ENCODE measurements around the gene ENC1.

ENC1 gene

DNA sequence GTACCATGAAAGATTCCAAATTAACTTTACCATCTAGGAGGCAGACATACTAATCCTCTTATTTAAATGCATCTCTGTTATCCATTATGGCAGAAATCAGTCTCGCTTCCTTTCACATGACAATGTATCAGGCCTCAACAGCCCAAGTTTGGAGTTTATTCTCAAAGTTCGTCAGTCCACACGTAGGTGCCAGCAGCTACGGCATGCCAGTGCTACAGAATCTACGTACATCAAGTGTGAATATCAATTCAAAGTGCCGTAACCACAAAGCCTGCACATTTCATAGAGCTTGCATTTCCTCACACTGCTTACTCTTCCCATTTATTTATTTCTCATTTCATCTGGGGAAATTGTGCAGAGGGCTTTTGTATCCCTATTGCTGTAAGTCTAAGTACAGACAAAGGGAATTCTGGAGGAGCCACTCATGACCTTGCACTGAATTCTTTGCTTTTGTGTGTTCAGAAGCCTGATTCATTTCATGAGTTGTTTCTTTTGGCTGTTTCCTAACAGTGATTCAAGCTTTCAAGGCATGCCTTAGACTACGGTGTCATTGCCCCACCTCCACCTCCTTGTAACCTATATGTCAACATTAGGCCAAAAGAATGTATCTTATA, 10.0 kb downstream of the ENC1 start:
- Mint-ChIP-seq H3K4me3 (peak overlapping the region; percentile 14), H3K9me3 (peaks cover 3% of the 10 kb centered on the region), H3K27ac (peak overlapping the region; percentile 37), H3K4me1 (ENCODE audit: low read depth) (peaks cover 32% of the 10 kb centered on the region), H3K36me3 (ENCODE audit: low read depth) (peaks cover under 1% of the 10 kb centered on the region), H3K27me3 (peaks cover 13% of the 10 kb centered on the region)

DNA sequence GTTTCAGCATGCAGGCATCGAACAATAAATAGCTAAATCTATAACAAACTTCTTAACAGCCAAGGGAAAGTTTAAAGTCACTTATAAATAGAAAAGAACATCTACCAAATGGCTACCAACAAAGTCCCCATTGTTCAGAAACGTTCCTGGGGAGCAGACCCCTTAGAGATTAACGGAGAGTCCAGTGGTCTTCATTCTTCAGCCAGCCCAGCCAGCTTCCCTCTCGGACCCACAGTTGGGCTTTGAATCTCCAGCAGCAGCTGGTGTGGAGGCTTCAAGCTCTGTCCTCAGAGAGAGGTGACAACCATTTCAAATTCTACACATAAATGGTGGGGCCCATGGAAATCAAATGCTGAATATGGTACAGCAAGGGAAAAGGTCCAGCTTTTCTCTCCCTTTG, 11.2 kb downstream of the ENC1 start:
- Mint-ChIP-seq H3K27ac (no peak overlapping the region), H3K9me3 (peaks cover 3% of the 10 kb centered on the region), H3K4me3 (no peak overlapping the region), H3K36me3 (ENCODE audit: low read depth) (no peaks in the 10 kb centered on the region), H3K27me3 (peaks cover 19% of the 10 kb centered on the region), H3K4me1 (ENCODE audit: low read depth) (peaks cover 32% of the 10 kb centered on the region)

DNA sequence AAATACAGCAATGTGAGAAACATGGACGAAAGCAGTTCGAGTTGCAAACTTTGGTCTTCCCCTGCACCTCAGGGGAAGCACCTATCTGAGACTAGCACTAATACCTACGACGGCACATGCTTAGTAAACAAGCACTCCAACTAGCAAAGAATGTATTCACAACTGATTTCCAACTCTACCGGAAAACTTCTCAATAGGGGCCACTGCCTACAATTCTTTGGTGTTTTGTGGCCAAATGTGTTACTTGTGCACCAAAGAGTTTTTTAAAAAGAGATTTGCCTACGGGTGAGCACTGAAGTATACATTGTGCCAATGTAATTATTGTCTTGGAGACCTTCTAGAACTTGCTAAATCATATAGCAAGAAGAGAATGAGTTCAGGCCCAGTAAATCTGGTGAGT, 12.2 kb downstream of the ENC1 start:
- Mint-ChIP-seq H3K4me3 (no peak overlapping the region), H3K27ac (no peak overlapping the region), H3K9me3 (peaks cover 3% of the 10 kb centered on the region), H3K36me3 (ENCODE audit: low read depth) (no peaks in the 10 kb centered on the region), H3K4me1 (ENCODE audit: low read depth) (peaks cover 32% of the 10 kb centered on the region), H3K27me3 (peaks cover 29% of the 10 kb centered on the region)

DNA sequence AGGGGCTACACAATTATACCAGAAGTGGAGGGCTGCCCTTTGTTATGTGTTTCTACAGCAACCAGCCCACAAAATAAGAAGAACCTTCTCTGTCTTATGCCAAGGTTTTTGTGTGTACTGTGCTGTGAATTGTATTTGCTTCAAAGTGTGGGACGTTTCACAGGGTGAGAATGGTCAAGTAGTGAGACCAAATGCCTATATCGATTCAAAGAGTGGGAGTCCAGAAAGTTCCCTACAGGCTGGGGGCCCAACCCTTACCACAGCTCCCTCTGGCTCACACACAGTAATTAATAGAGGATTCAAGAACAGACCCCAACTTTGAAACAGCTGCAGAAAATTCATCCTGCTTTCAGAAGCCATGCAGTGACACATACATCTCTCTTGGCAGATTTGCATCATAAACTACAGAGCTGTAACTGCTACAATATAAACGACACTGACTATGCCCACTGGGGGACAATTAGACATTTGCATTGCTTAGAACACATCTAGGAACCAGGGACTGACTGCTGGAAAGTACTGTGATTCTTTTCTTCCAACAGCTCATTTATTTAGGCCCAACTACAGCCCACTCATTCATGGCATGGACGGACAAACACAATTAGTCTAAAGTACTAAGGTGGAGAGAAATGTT, 12.8 kb downstream of the ENC1 start:
- H3K9me3 Mint-ChIP-seq: peaks cover 3% of the 10 kb centered on the region
- no peaks in the 10 kb centered on the region for H3K36me3 Mint-ChIP-seq (ENCODE audit: low read depth)
- no peak overlapping the region for H3K27ac Mint-ChIP-seq
- H3K4me3 Mint-ChIP-seq: no peak overlapping the region
- H3K27me3 Mint-ChIP-seq: peaks cover 35% of the 10 kb centered on the region
- peaks cover 33% of the 10 kb centered on the region for H3K4me1 Mint-ChIP-seq (ENCODE audit: low read depth)

DNA sequence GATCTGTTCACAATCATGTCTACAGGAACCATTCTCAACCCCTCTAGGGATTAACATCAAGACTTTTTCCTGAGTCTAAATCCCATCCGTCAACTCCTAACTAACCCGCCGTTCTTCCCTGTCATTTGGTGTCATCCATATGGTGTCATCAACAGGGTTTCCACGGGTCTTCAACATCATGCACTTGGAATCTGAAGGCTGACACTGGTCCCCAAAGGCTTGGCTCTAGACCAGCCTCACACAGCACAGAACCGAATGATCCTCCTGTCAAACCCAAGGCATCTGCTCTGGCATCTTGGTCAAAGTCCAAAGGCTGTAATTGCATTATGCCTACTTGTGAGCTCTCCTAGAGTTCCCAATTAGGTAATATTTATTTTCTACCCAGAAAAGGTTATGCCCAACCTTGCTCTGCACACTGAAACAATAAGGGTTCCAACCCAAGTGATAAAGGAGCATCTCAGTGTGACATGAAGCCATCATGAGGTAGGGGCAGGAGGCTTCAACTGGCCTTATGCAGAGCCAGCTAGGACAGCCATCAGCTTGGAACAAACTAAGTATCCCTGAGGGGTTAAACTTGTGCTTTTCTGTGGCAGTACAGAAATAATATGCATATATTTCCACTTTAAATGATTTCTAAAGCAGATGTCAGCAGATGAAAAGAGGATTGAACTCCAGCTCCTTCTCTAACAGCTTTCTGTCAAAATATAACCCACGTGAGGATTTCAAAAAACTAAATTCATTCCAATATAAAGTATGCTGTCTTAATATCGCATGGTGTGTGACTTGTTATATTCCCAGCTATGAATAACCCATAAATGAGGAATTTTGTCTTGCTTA, 13.9 kb downstream of the ENC1 start:
- Mint-ChIP-seq H3K4me1 (ENCODE audit: low read depth) (peaks cover 33% of the 10 kb centered on the region), H3K27ac (no peak overlapping the region)

DNA sequence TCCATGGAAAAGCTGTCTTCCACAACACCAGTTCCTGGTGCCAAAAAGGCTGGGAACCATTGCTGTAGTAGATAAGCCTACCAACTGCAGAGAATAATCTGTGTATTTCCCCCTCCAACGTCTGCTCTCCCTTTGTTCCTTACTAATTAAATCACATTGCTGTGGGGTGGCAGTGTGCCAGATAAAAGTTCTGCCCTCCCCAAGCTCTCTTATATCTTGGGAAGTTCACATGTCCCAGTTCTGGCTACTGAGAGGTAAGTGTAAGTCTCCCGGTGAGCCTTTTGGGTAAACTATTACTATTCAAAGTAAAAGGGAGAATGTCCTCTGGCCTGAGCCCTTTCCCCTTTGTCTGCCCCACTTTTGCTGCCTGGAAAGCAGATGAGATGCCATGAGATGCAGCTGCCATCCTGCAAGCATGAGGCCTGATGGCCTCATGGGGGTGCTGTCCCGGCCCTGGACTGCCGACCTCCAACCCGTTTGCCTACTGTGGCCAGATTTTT, 14.7 kb downstream of the ENC1 start:
- H3K4me3 Mint-ChIP-seq: no peak overlapping the region
- peaks cover 30% of the 10 kb centered on the region for H3K4me1 Mint-ChIP-seq (ENCODE audit: low read depth)
- no peaks in the 10 kb centered on the region for H3K36me3 Mint-ChIP-seq (ENCODE audit: low read depth)
- H3K9me3 Mint-ChIP-seq: no peaks in the 10 kb centered on the region
- peaks cover 39% of the 10 kb centered on the region for H3K27me3 Mint-ChIP-seq
- H3K27ac Mint-ChIP-seq: no peak overlapping the region

More for the DNA sequence above, 13.9 kb downstream of the ENC1 start:
- H3K9me3 Mint-ChIP-seq: no peaks in the 10 kb centered on the region
- no peaks in the 10 kb centered on the region for H3K36me3 Mint-ChIP-seq (ENCODE audit: low read depth)
- H3K27me3 Mint-ChIP-seq: peaks cover 36% of the 10 kb centered on the region
- H3K4me3 Mint-ChIP-seq: no peak overlapping the region

DNA sequence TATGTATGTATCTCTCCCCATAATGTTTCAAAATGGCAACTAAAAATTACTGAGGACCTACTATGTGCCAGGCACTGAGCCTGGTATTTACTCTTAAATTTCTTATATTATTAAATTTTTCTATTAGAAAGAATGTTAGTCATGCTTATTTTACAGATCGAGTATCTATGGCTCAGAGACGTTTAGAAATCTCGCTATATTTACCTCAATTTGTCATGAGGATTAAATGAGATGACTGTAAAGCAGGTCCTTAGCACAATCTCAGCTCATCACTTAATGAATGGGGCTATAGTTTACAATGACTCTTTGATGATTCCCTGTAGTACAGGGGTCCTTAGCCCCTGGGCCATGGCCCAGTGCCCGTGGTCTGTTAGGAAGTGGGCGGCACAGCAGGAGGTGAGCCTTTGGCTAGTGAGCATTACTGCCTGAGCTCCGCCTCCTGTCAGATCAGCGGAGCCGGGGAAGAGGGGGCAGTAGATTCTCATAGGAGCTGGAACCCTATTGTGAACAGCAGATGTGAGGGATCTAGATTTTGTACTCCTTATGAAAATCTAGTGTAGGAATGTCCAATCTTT, 15.5 kb downstream of the ENC1 start:
- no peaks in the 10 kb centered on the region for H3K9me3 Mint-ChIP-seq
- peaks cover 44% of the 10 kb centered on the region for H3K27me3 Mint-ChIP-seq
- H3K27ac Mint-ChIP-seq: no peak overlapping the region
- no peak overlapping the region for H3K4me3 Mint-ChIP-seq
- H3K36me3 Mint-ChIP-seq (ENCODE audit: low read depth): no peaks in the 10 kb centered on the region
- H3K4me1 Mint-ChIP-seq (ENCODE audit: low read depth): peaks cover 22% of the 10 kb centered on the region

DNA sequence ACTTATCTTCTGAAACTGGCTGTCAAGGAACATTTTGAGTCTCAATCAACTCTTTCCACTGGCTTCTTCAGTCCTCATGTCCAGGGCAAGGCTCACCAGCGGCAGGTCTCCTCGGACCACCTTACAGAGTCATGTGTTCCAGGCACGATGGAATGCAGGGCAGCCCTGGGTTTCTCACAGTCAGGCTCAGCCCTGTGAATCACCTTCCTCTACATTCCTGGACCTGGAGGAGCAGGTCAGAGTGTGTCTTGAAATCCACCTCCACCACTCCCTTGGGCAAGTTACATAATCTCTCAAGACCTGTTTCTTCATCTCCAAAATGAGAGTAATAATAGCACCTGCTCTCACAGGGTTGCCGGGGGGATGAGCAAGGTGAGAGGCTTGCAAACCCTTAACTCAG, 16.0 kb downstream of the ENC1 start:
- Mint-ChIP-seq H3K9me3 (no peaks in the 10 kb centered on the region), H3K4me3 (no peak overlapping the region), H3K27me3 (peaks cover 47% of the 10 kb centered on the region), H3K27ac (no peak overlapping the region), H3K4me1 (ENCODE audit: low read depth) (peaks cover 21% of the 10 kb centered on the region), H3K36me3 (ENCODE audit: low read depth) (no peaks in the 10 kb centered on the region)

DNA sequence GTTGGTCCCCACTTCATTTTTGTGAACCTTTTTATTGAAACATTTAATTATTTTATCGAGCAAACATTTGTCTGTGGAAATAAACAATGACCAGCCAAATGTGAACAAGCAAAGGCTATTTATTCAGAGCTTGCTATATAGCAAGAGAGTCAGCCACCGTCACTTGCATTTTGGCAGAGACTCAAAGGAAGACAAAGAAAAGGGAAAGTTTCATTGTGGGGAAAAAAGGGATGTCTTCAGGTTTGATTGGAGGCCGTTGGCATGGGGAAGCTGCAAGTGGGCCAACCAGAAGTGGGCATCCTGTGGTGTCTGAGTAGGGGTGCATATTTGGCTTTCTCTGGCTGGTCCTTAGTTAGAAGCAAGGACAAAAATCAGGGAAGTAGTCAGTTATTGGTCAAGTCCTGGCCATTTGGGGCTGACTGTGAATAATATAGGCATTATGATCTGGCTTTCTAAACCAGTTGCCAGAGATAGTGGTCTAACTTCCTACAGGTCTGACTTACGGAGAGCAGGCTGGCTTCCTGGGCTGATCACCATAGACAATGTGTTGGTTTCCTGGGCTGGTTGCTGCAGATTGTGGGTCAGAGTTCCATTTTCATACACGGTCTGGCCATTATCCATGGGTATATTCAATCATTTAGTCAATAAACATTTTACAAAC, 16.6 kb downstream of the ENC1 start:
- peaks cover 21% of the 10 kb centered on the region for H3K4me1 Mint-ChIP-seq (ENCODE audit: low read depth)
- H3K27ac Mint-ChIP-seq: no peak overlapping the region
- no peaks in the 10 kb centered on the region for H3K36me3 Mint-ChIP-seq (ENCODE audit: low read depth)
- no peaks in the 10 kb centered on the region for H3K9me3 Mint-ChIP-seq
- peaks cover 54% of the 10 kb centered on the region for H3K27me3 Mint-ChIP-seq
- no peak overlapping the region for H3K4me3 Mint-ChIP-seq

DNA sequence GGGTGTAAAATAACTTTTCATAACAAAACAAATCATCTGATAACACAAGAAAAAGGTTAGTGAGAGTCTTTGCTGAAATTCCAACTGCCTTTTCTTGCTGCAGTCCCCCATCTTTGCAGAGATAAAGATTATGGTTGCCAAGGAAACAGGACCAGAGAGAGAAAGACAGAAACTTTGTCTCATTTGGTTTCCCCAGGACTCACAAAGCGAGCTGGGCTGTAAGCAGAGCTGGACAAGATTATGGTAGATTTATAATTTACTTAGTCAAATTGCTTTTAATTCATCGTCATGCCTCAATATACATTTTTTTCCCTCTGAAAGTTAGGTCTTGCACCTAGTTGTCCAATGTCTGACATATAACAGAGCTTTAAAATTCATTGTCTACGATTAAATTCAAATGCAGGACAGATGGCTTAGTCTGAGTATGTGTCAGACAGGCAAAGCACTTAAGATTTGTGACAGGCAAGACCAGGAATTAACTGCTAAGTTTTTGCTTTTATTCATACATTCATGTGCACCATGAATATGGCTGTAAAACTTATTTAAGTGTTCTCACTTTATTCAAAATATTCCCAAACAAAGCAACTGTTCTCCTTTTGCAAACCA, 17.4 kb downstream of the ENC1 start:
- H3K4me3 Mint-ChIP-seq: no peak overlapping the region

DNA sequence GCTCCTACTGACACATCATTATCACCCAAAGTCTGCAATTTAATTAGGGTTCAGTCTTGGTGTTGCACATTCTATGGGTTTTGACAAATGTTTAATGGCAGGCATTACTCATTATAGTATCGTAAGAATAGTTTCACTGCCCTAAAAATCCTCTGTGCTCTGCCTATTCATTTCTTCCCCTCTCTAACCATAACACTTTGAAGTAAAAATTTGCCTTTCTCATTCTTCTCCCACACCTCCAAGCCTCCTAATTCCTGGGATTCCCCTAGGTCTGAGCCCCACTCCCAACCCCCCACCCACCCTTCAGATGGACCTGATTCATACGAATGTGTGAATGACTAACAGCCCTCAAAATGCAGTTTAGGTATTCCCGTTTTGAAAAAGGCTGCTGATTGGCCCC, 18.4 kb downstream of the ENC1 start:
- Mint-ChIP-seq H3K4me3 (no peak overlapping the region), H3K9me3 (no peaks in the 10 kb centered on the region), H3K36me3 (ENCODE audit: low read depth) (no peaks in the 10 kb centered on the region), H3K4me1 (ENCODE audit: low read depth) (peaks cover 21% of the 10 kb centered on the region), H3K27me3 (peaks cover 67% of the 10 kb centered on the region), H3K27ac (no peak overlapping the region)

More for the DNA sequence above, 17.4 kb downstream of the ENC1 start:
- Mint-ChIP-seq H3K9me3 (no peaks in the 10 kb centered on the region), H3K4me1 (ENCODE audit: low read depth) (peaks cover 21% of the 10 kb centered on the region), H3K27me3 (peaks cover 59% of the 10 kb centered on the region), H3K36me3 (ENCODE audit: low read depth) (no peaks in the 10 kb centered on the region), H3K27ac (no peak overlapping the region)

DNA sequence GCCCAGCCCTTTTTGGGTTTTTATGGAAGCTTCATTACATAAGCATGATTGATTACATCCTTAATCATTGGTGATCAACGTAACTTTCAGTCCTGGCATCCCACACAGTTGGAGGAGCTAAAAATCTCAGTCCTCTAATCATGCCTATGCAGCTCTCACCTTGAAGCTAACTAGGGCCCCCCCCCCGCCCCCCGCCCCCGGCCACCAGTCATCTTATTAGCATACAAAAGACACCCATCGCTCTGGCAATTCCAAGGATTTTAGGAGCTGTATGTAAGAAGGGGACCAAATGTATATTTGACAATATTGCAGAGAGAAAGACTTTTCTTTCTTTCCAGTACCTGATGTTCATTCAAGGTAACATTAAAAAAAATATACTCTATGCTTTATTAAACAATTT, 19.0 kb downstream of the ENC1 start:
- Mint-ChIP-seq H3K4me1 (ENCODE audit: low read depth) (peaks cover 21% of the 10 kb centered on the region), H3K9me3 (no peaks in the 10 kb centered on the region), H3K27ac (no peak overlapping the region), H3K4me3 (no peak overlapping the region), H3K36me3 (ENCODE audit: low read depth) (no peaks in the 10 kb centered on the region), H3K27me3 (peaks cover 63% of the 10 kb centered on the region)

DNA sequence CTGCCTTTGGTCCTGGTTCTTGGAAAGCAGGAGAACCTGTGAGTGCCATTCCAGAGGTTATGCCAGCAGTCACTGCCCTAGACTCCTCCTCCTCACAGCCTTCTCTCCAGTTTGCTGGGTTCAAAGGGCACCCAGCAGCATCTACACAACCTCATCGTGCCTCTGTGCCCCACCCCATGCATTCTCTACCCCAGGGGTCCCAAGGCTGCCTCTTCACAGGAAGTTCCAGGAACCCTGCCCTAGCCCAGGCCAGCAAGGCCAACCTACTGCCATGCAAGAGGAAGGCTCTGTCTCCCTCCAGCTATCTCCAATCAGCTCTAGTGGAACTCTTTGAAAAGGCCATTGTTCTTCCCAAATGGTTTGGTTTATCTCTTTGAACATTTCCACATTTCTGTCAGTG, 21.2 kb downstream of the ENC1 start:
- no peaks in the 10 kb centered on the region for H3K36me3 Mint-ChIP-seq (ENCODE audit: low read depth)
- H3K27me3 Mint-ChIP-seq: peaks cover 47% of the 10 kb centered on the region
- H3K9me3 Mint-ChIP-seq: no peaks in the 10 kb centered on the region
- H3K4me3 Mint-ChIP-seq: no peak overlapping the region
- H3K27ac Mint-ChIP-seq: no peak overlapping the region
- peaks cover 24% of the 10 kb centered on the region for H3K4me1 Mint-ChIP-seq (ENCODE audit: low read depth)

DNA sequence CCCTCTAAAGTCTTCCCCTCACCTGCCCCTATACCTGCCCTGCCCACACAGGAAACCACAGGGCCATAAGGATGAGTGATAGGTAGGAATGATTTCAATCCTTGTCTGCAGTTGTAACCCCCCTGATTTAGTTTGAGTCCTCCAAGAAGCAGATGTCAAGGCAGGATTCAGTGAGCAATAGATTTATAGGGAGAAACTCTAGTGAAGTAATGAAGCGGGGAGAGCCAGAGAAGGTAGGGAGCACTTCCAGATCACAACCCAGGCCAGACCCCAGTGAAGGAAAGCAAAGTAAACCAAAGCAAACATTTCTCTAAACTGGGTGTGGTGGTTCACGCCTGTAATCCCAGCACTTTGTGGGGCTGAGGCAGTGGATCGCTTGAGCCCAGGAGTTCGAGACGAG, 22.4 kb downstream of the ENC1 start:
- H3K9me3 Mint-ChIP-seq: no peaks in the 10 kb centered on the region
- no peak overlapping the region for H3K4me3 Mint-ChIP-seq
- H3K27me3 Mint-ChIP-seq: peaks cover 35% of the 10 kb centered on the region
- no peaks in the 10 kb centered on the region for H3K36me3 Mint-ChIP-seq (ENCODE audit: low read depth)
- H3K4me1 Mint-ChIP-seq (ENCODE audit: low read depth): peaks cover 23% of the 10 kb centered on the region
- H3K27ac Mint-ChIP-seq: no peak overlapping the region

Measured in stimulated activated naive CD8-positive, alpha-beta T cell treated with anti-CD3 and anti-CD28 coated beads, Interleukin-15, Interleukin-2, amounts not matched to agents 100 ng/mL and 50 ng/mL, for 24 hours (primary cell).